Stimulated activated CD4-positive, alpha-beta T cell treated with anti-CD3 and anti-CD28 coated beads, Interleukin-2, amount 100 ng/mL, for 4 hours (primary cell): ENCODE measurements around the gene CD151.

ENCODE experiments used
- DNase-seq: peaks from one replicate; pipeline ENCODE4 v3.0.0-alpha.2; 2020; ENCODE audit warnings: low read depth

The CD151 gene

GRCh38 chr11:843086-843734, 10.5 kb downstream of the CD151 start:
- no peak for DNase-seq

GRCh38 chr11:843818-844692, 11.3 kb downstream of the CD151 start:
- no peak for DNase-seq

- DNase-seq: no peak
Observed at GRCh38 chr11:844693-845644, 12.2 kb downstream of the CD151 start.

- DNase-seq: no peak
Observed at GRCh38 chr11:845872-846495, 13.2 kb downstream of the CD151 start.

- DNase-seq: no peak
Observed at GRCh38 chr11:846496-847098, 13.8 kb downstream of the CD151 start.

- no peak for DNase-seq
Observed at GRCh38 chr11:847876-848275, 15.1 kb downstream of the CD151 start.

- peak; percentile 41 for DNase-seq
Observed at GRCh38 chr11:848380-848931, 15.7 kb downstream of the CD151 start.

GRCh38 chr11:849104-849824, 16.5 kb downstream of the CD151 start:
- peak; percentile 29 for DNase-seq

GRCh38 chr11:849951-850774, 17.4 kb downstream of the CD151 start:
- DNase-seq: no peak

GRCh38 chr11:850775-851763, 18.3 kb downstream of the CD151 start:
- DNase-seq: no peak

- no peak for DNase-seq
Observed at GRCh38 chr11:852762-853161, 20.0 kb downstream of the CD151 start.

GRCh38 chr11:853682-854448, 21.1 kb downstream of the CD151 start:
- no peak for DNase-seq

- no peak for DNase-seq
Observed at GRCh38 chr11:854601-855329, 22.0 kb downstream of the CD151 start.

GRCh38 chr11:855330-855674, 22.6 kb downstream of the CD151 start:
- no peak for DNase-seq

GRCh38 chr11:855796-856195, 23.0 kb downstream of the CD151 start:
- no peak for DNase-seq

- DNase-seq: no peak
Observed at GRCh38 chr11:856397-856796, 23.6 kb downstream of the CD151 start.
